ENCODE data around the gene CALN1.

GRCh38 chr7:72042855-72043254 lies 369.3 kb downstream of the CALN1 start:
- TF ChIP-seq, protein P1, sequence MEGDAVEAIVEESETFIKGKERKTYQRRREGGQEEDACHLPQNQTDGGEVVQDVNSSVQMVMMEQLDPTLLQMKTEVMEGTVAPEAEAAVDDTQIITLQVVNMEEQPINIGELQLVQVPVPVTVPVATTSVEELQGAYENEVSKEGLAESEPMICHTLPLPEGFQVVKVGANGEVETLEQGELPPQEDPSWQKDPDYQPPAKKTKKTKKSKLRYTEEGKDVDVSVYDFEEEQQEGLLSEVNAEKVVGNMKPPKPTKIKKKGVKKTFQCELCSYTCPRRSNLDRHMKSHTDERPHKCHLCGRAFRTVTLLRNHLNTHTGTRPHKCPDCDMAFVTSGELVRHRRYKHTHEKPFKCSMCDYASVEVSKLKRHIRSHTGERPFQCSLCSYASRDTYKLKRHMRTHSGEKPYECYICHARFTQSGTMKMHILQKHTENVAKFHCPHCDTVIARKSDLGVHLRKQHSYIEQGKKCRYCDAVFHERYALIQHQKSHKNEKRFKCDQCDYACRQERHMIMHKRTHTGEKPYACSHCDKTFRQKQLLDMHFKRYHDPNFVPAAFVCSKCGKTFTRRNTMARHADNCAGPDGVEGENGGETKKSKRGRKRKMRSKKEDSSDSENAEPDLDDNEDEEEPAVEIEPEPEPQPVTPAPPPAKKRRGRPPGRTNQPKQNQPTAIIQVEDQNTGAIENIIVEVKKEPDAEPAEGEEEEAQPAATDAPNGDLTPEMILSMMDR (IDR thresholded peaks at IDR 0.05) = no peak
- TF ChIP-seq POLR2AphosphoS5 (IDR thresholded peaks at IDR 0.05) (no peak), POLR2A (IDR thresholded peaks at IDR 0.05; ENCODE audit: low read depth) (no peak)
